ENCODE results near the gene TOGARAM2. TPM values are rescaled to one million over a fixed set of nuclear protein-coding genes. Genes with fewer than 3 reads are reported as not detected.

The TOGARAM2 gene
- total and polyA plus RNA-seq, 2 of the 8 experiments (the other 6 are each of a cell fraction or from before 2014, with no cell fraction given): 0.42 to 1.4 TPM

GRCh38 chr2:29057006-29057405 lies 75.9 kb downstream of the TOGARAM2 start:
- POLR2A ChIA-PET (ENCODE audit: partially characterized antibody): no interaction called here
- FAIRE-seq: no peak
- no peak overlapping the region for H3K4ac ChIP-seq (replicated peaks; ENCODE audit: insufficient read length, low read depth, low read length)
- no peak overlapping the region for H3K23ac ChIP-seq (ENCODE audit: insufficient read length)
- CTCF ChIA-PET (ENCODE audit: partially characterized antibody): no interaction called here
- H3K27ac ChIP-seq (ENCODE audit: low read depth, low read length): no peak overlapping the region
- no peak overlapping the region for H2BK120ac ChIP-seq (replicated peaks; ENCODE audit: low read depth, low read length)
- WGBS, 2 experiments (ENCODE audit: extremely low coverage in 1 of 2, insufficient coverage in 1 of 2, insufficient read length in 1 of 2, insufficient replicate concordance in 2 of 2, low coverage in 1 of 2, low lambda C conversion rate in 2 of 2, missing lambda C conversion rate in 1 of 2): 92% methylated on average over 4 of the region's 4 CpGs; no CpG with 5 or more reads in 1 of the 2 experiments
- H3K56ac ChIP-seq (replicated peaks; ENCODE audit: insufficient read length, low read depth, low read length): no peak overlapping the region
- no peak overlapping the region for H2AFZ ChIP-seq (ENCODE audit: low read length)
- H3K4me2 ChIP-seq (ENCODE audit: insufficient read depth in 1 of 2, low read depth in 2 of 2, low read length in 2 of 2): no peak overlapping the region
- H4K20me1 ChIP-seq (replicated peaks in 1 of 2; ENCODE audit: control insufficient read depth in 1 of 2, insufficient read depth in 2 of 2, low read length in 2 of 2): no peaks in the 10 kb centered on the region
- no peak overlapping the region for H3K9ac ChIP-seq (replicated peaks in 1 of 4; ENCODE audit: extremely low read depth in 1 of 4, low read depth in 3 of 4, low read length in 3 of 4)
- H3K4me1 ChIP-seq (replicated peaks in 1 of 4; ENCODE audit: control insufficient read depth in 3 of 4, insufficient read depth in 4 of 4, low read length in 3 of 4): peaks cover 0 to 5% (median 2%) of the 10 kb centered on the region in 4 experiments; a peak in 4 of 7 replicates
- H2BK12ac ChIP-seq (ENCODE audit: low read depth, low read length): no peak overlapping the region
- H3K9me3 ChIP-seq (ENCODE audit: insufficient read depth in 2 of 2, low read depth in 1 of 2, low read length in 1 of 2): no peaks in the 10 kb centered on the region
- no peaks in the 10 kb centered on the region for H3K27me3 ChIP-seq (replicated peaks in 1 of 4; ENCODE audit: control insufficient read depth in 3 of 4, extremely low read depth in 1 of 4, insufficient read depth in 3 of 4, low read length in 3 of 4)
- H2BK20ac ChIP-seq (ENCODE audit: low read length): no peak overlapping the region
- no peak overlapping the region for H3K4me3 ChIP-seq (ENCODE audit: extremely low read depth in 1 of 4, insufficient read depth in 2 of 4, low read depth in 3 of 4, low read length in 4 of 4)
- no peak overlapping the region for H2BK5ac ChIP-seq (ENCODE audit: low read depth, low read length)
- no peak overlapping the region for H3K14ac ChIP-seq (ENCODE audit: insufficient read length)
- no peaks in the 10 kb centered on the region for H3K36me3 ChIP-seq (ENCODE audit: control insufficient read depth in 2 of 4, insufficient read depth in 4 of 4, low read length in 3 of 4)
- H2BK15ac ChIP-seq (ENCODE audit: low read length): no peak overlapping the region
- H3K79me2 ChIP-seq (ENCODE audit: control insufficient read depth in 1 of 2, insufficient read depth in 2 of 2, low read length in 2 of 2): no peaks in the 10 kb centered on the region
- H2AK5ac ChIP-seq (ENCODE audit: low read depth, low read length): no peak overlapping the region
- H3K18ac ChIP-seq (ENCODE audit: extremely low read depth, low read length): no peak overlapping the region
- no peak overlapping the region for H4K5ac ChIP-seq (ENCODE audit: insufficient read length, low read depth, low read length)
- no peak overlapping the region for H4K8ac ChIP-seq (ENCODE audit: extremely low read depth, insufficient read depth, low read length)
- DNase-seq (ENCODE audit: low read depth in 1 of 2, low spot score in 2 of 2): no peak
- H3K79me1 ChIP-seq (ENCODE audit: low read depth, low read length): no peaks in the 10 kb centered on the region
- H4K91ac ChIP-seq (replicated peaks; ENCODE audit: insufficient read length, low read length): no peak overlapping the region
- no peaks in the 10 kb centered on the region for H3K23me2 ChIP-seq (ENCODE audit: low read depth, low read length)
- TF ChIP-seq TAF1 (IDR thresholded peaks at IDR 0.05; ENCODE audit: low read depth, low read length) (no peak), RXRA (IDR thresholded peaks at IDR 0.05; ENCODE audit: insufficient read depth, low read depth, low read length) (no peak), GTF2F1 (IDR thresholded peaks at IDR 0.05; ENCODE audit: borderline replicate concordance, low read depth, low read length) (no peak), BCL11A (IDR thresholded peaks at IDR 0.05; ENCODE audit: low read depth in 2 of 2, low read length in 2 of 2) (no peak), POU5F1 (IDR thresholded peaks at IDR 0.05; ENCODE audit: low read depth, low read length) (no peak)

All from H1 (cell line).